ENCODE measurements around the gene GRIA4.

DNA sequence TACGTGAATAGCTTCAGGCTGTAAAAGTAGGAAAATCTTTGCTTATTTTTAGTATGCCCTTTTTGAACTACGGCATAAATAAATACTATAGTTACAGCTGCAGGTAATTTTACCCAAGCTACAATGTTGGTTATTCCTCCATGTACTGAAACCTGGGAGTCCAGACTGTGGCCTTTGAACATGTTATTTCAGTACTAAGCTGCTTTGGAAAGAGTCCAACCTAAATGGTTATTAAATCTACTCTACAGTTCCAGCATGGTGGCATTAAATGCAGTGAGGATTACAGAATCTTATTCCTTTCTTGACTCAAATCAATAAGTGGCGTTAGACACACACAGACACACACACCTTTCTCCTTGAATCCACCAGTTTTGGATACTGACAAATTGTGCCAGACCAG lies 247.1 kb downstream of the GRIA4 start:
- TF ChIP-seq, protein P1, sequence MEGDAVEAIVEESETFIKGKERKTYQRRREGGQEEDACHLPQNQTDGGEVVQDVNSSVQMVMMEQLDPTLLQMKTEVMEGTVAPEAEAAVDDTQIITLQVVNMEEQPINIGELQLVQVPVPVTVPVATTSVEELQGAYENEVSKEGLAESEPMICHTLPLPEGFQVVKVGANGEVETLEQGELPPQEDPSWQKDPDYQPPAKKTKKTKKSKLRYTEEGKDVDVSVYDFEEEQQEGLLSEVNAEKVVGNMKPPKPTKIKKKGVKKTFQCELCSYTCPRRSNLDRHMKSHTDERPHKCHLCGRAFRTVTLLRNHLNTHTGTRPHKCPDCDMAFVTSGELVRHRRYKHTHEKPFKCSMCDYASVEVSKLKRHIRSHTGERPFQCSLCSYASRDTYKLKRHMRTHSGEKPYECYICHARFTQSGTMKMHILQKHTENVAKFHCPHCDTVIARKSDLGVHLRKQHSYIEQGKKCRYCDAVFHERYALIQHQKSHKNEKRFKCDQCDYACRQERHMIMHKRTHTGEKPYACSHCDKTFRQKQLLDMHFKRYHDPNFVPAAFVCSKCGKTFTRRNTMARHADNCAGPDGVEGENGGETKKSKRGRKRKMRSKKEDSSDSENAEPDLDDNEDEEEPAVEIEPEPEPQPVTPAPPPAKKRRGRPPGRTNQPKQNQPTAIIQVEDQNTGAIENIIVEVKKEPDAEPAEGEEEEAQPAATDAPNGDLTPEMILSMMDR (conservative IDR thresholded peaks at IDR 0.05 in 1 of 2, IDR thresholded peaks at IDR 0.05 in 1 of 2; ENCODE audit: low read depth in 1 of 2, low read length in 2 of 2) = no peak
- no peak for TF ChIP-seq EZH2 (IDR thresholded peaks at IDR 0.05; ENCODE audit: low read length, missing control alignments)

Data from fibroblast of lung (primary cell).